Endothelial cell of umbilical vein (primary cell): ENCODE measurements around the gene RNF157. TPM values are rescaled to one million over a fixed set of nuclear protein-coding genes. Genes with fewer than 3 reads are reported as not detected.

ENCODE experiments used
- BruUV-seq: library from RNA; stranded (reverse); fragments of 400-500 nt; replicated peaks from 2 replicates; lab custom pipeline; 2021; lab: Mats Ljungman, UMichigan
- CTCF ChIA-PET: fragments of 300-600, 350-600 bp; sonication (Branson Sonifier 250); formaldehyde crosslinking; loops from one replicate; lab custom pipeline; 2021; ENCODE audit warnings: antibody characterized with exemption, inconsistent platforms; lab: Charles Lee
- POLR2A ChIA-PET: fragments of 300-600, 350-600 bp; sonication (Branson Sonifier 250); formaldehyde crosslinking; loops from one replicate; lab custom pipeline; 2021; ENCODE audit warnings: antibody characterized with exemption, inconsistent platforms; lab: Charles Lee
- DNase-seq: peaks from one replicate; pipeline ENCODE4 v3.0.0-alpha.2; 2011; ENCODE audit warnings: low read depth, low spot score
- FAIRE-seq: peaks from 2 replicates; lab custom pipeline; 2011; peaks lifted over from hg19 to GRCh38; lab: Jason Lieb, UNC
- H2AFZ ChIP-seq: 2 replicates; pipeline ENCODE4 v1.6.0; 2012; ENCODE audit warnings: low read depth, low read length, control low read depth, inconsistent platforms
- H3K27ac ChIP-seq: 2 replicates; pipeline ENCODE4 v1.5.1; 2011; ENCODE audit warnings: low read depth, mild to moderate bottlenecking, control low read depth, low read length, moderate library complexity; ENCODE audit not compliant: insufficient read depth
- H3K27me3 ChIP-seq, 2 experiments: 2 replicates each; pipeline versions ENCODE4 v1.6.0 to v1.6.1; 2011; ENCODE audit warnings: low read length in 2 of 2, mixed read lengths in 1 of 2; ENCODE audit not compliant: control insufficient read depth in 2 of 2, insufficient read depth in 2 of 2
- H3K36me3 ChIP-seq, 2 experiments: 2 replicates in 1 of 2; 3 replicates in 1 of 2; pipeline ENCODE4 v1.5.1; 2011; ENCODE audit warnings: low read length in 2 of 2, mild to moderate bottlenecking in 1 of 2, moderate library complexity in 1 of 2; ENCODE audit not compliant: control insufficient read depth in 2 of 2, insufficient read depth in 2 of 2; ENCODE audit errors: extremely low read depth in 1 of 2
- H3K4me1 ChIP-seq: 3 replicates; pipeline ENCODE4 v1.5.1; 2011; ENCODE audit warnings: mild to moderate bottlenecking, low read length; ENCODE audit not compliant: control insufficient read depth, insufficient read depth; ENCODE audit errors: extremely low read depth
- H3K4me2 ChIP-seq: 2 replicates; pipeline ENCODE4 v1.6.1; 2011; ENCODE audit warnings: low read length, control low read depth, mixed read lengths; ENCODE audit not compliant: insufficient read depth
- H3K4me3 ChIP-seq, 3 experiments: fragments of 200-600 bp in 1 of 3; sonication (generic), shearing (Covaris generic) in 1 of 3; replicated peaks in 1 of 3; 2 replicates each; pipeline ENCODE4 v1.5.1; 2011 to 2016; ENCODE audit warnings: control low read depth in 3 of 3, low read length in 3 of 3, mild to moderate bottlenecking in 2 of 3, inconsistent platforms in 1 of 3, low read depth in 1 of 3, moderate library complexity in 1 of 3; ENCODE audit not compliant: insufficient read depth in 1 of 3
- H3K79me2 ChIP-seq: 2 replicates; pipeline ENCODE4 v1.6.0; 2012; ENCODE audit warnings: low read length, inconsistent platforms; ENCODE audit not compliant: control insufficient read depth, insufficient read depth
- H3K9ac ChIP-seq: replicated peaks from 2 replicates; pipeline ENCODE3; 2011; ENCODE audit warnings: low read length, control low read depth; ENCODE audit not compliant: insufficient read depth; ENCODE audit errors: extremely low read depth
- H3K9me1 ChIP-seq: replicated peaks from 3 replicates; pipeline ENCODE4 v1.6.0; 2011; ENCODE audit warnings: mild to moderate bottlenecking, low read length; ENCODE audit not compliant: control insufficient read depth, insufficient read depth; ENCODE audit errors: extremely low read depth
- H3K9me3 ChIP-seq: replicated peaks from 2 replicates; pipeline ENCODE4 v1.5.1; 2012; ENCODE audit warnings: low read length, inconsistent platforms; ENCODE audit not compliant: control insufficient read depth, insufficient read depth
- H4K20me1 ChIP-seq: replicated peaks from 2 replicates; pipeline ENCODE3; 2011; ENCODE audit warnings: mild to moderate bottlenecking, low read length; ENCODE audit not compliant: control insufficient read depth, insufficient read depth; ENCODE audit errors: extremely low read depth
- FOS ChIP-seq: IDR thresholded peaks from 2 replicates; pipeline ENCODE4 v1.6.1; 2011; ENCODE audit warnings: mild to moderate bottlenecking, low read length, moderate library complexity, borderline replicate concordance; ENCODE audit not compliant: insufficient read depth
- GATA2 ChIP-seq: IDR thresholded peaks from 2 replicates; pipeline ENCODE4 v1.7.0; 2011; ENCODE audit warnings: low read depth, mild to moderate bottlenecking, moderate library complexity, mixed read lengths, low read length; ENCODE audit not compliant: insufficient read length, insufficient read depth
- JUN ChIP-seq: IDR thresholded peaks from 2 replicates; pipeline ENCODE4 v1.6.1; 2011; ENCODE audit warnings: borderline replicate concordance, low read depth; ENCODE audit not compliant: insufficient read length, insufficient read depth
- MYC ChIP-seq: IDR thresholded peaks from one replicate; pipeline ENCODE4 v1.6.1; 2011; ENCODE audit warnings: mild to moderate bottlenecking, low read depth, low read length
- POLR2AphosphoS5 ChIP-seq: IDR thresholded peaks from 2 replicates; pipeline ENCODE4 v1.6.1; 2012; ENCODE audit warnings: low read depth, mild to moderate bottlenecking, control low read depth, low read length, moderate library complexity; ENCODE audit not compliant: insufficient read depth
- dilution Hi-C: fragments of 300-500 bp; cut with MboI; formaldehyde crosslinking; loops from one replicate; pipeline ENCODE4 v1.15.0; 2019; ENCODE audit warnings: low sequenced_read_pairs; ENCODE audit not compliant: extremely low pct_ligation_motif_present
- intact Hi-C: fragments of 100-400 bp; cut with micrococcal nuclease; formaldehyde crosslinking; loops from one replicate; pipeline ENCODE4 v1.10.0; 2022
- polyA plus RNA-seq, 4 experiments: library from polyadenylated mRNA; depleted of rRNA in 3 of 4; stranded (reverse) in 3 of 4; unstranded in 1 of 4; fragments of >200 nt; gene quantifications; 2 replicates each; pipeline versions ENCODE4 v1.2.1 to v1.2.3, GENCODE V29; 2011 to 2012; ENCODE audit warnings: missing spikeins in 1 of 4
- total RNA-seq: library from RNA; stranded (reverse); gene quantifications from 2 replicates; pipeline ENCODE4 v1.2.3, GENCODE V29; 2021
- TF ChIP-seq, protein P1 (sequence below), 2 donors: IDR thresholded peaks; 1 replicate in 1 of 2; 2 replicates in 1 of 2; pipeline ENCODE4 v1.5.1; 2011; ENCODE audit warnings: low read length in 2 of 2, mild to moderate bottlenecking in 2 of 2, moderate library complexity in 2 of 2, control low read depth in 1 of 2, inconsistent platforms in 1 of 2, low read depth in 1 of 2; ENCODE audit not compliant: insufficient read depth in 1 of 2; ENCODE audit errors: extremely low read depth in 1 of 2
- TF ChIP-seq, protein P2 (sequence below): IDR thresholded peaks from 2 replicates; pipeline ENCODE4 v1.6.1; 2011; ENCODE audit not compliant: insufficient read depth, insufficient read length

Gene RNF157
- total and polyA plus RNA-seq, 2 donors (not counting 3 experiments of a cell fraction or from before 2014, with no cell fraction given), result 0.07 to 0.86 TPM

DNA sequence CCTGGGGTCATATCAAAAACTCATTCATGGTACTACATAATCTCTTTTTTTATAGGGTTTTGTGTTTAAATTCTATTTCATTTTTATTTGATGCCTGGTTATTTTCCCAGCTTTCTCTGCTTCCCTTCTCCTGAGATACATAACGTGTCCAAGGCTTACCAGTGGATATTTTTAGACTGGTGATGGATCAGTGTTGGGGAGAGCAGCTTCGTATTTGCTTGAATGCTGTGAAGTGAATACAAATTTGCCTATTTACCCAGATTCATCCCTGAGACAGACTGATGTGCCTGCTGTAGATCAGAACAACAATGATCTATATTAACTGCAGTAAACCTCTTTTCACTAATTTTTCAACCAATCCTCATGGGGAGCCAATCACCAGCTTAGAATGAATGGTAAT lies 56.0 kb downstream of the RNF157 start:
- H3K9me3 ChIP-seq, result no peaks in the 10 kb centered on the region
- no peak overlapping the region for H3K27ac ChIP-seq
- no peaks in the 10 kb centered on the region for H3K79me2 ChIP-seq
- no peak for DNase-seq
- H3K4me3 ChIP-seq, result no peak overlapping the region
- intact Hi-C loops (loop anchor here (10.0 kb wide), 1 partner anchor 169 kb away; no protein-coding TSS in a partner anchor), dilution Hi-C loops (no loop called here)
- peaks cover 4 to 12% of the 10 kb centered on the region in 2 experiments for H3K27me3 ChIP-seq
- no peaks in the 10 kb centered on the region for H3K36me3 ChIP-seq
- CTCF ChIA-PET, result interaction anchor here (1.2 to 4.1 kb wide), 5 partner anchors 15 to 170 kb away, joined by 3 to 81 read pairs (median 8); no protein-coding TSS in a partner anchor
- H2AFZ ChIP-seq, result no peak overlapping the region
- POLR2A ChIA-PET, result no interaction called here
- no peaks in the 10 kb centered on the region for H4K20me1 ChIP-seq
- BruUV-seq, result no TSS peak
- no peak for FAIRE-seq
- H3K4me1 ChIP-seq, result peaks cover 8% of the 10 kb centered on the region
- H3K9me1 ChIP-seq, result no peaks in the 10 kb centered on the region
- TF ChIP-seq, protein P1, sequence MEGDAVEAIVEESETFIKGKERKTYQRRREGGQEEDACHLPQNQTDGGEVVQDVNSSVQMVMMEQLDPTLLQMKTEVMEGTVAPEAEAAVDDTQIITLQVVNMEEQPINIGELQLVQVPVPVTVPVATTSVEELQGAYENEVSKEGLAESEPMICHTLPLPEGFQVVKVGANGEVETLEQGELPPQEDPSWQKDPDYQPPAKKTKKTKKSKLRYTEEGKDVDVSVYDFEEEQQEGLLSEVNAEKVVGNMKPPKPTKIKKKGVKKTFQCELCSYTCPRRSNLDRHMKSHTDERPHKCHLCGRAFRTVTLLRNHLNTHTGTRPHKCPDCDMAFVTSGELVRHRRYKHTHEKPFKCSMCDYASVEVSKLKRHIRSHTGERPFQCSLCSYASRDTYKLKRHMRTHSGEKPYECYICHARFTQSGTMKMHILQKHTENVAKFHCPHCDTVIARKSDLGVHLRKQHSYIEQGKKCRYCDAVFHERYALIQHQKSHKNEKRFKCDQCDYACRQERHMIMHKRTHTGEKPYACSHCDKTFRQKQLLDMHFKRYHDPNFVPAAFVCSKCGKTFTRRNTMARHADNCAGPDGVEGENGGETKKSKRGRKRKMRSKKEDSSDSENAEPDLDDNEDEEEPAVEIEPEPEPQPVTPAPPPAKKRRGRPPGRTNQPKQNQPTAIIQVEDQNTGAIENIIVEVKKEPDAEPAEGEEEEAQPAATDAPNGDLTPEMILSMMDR (IDR thresholded peaks at IDR 0.05; ENCODE audit: extremely low read depth in 1 of 2, insufficient read depth in 1 of 2, low read depth in 1 of 2, low read length in 2 of 2), result no peak
- TF ChIP-seq GATA2 (no peak), JUN (no peak), POLR2AphosphoS5 (no peak), FOS (no peak), MYC (no peak)
- TF ChIP-seq, protein P2, sequence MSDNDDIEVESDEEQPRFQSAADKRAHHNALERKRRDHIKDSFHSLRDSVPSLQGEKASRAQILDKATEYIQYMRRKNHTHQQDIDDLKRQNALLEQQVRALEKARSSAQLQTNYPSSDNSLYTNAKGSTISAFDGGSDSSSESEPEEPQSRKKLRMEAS, result no peak
- H3K4me2 ChIP-seq, result no peak overlapping the region
- no peak overlapping the region for H3K9ac ChIP-seq
